Panc1 (cell line): ENCODE measurements around the gene ARPC1B.

ENCODE experiments used
- CTCF ChIP-seq: fragments of 450-650 bp; IDR thresholded peaks from 2 replicates; pipeline ENCODE4 v1.5.1; 2017; ENCODE audit warnings: mild to moderate bottlenecking
- POLR2AphosphoS5 ChIP-seq: IDR thresholded peaks from 2 replicates; pipeline ENCODE4 v1.6.1; 2012; ENCODE audit warnings: mild to moderate bottlenecking, low read depth, low read length, moderate library complexity
- REST ChIP-seq, 2 experiments: IDR thresholded peaks; 2 replicates each; pipeline ENCODE4 v1.6.1; 2011 to 2012; ENCODE audit warnings: low read depth in 2 of 2, control low read depth in 1 of 2, low read length in 1 of 2, mild to moderate bottlenecking in 1 of 2, moderate library complexity in 1 of 2; ENCODE audit not compliant: insufficient read depth in 1 of 2
- SIN3A ChIP-seq: IDR thresholded peaks from 2 replicates; pipeline ENCODE4 v1.6.1; 2012; ENCODE audit warnings: low read depth, mild to moderate bottlenecking, low read length, moderate library complexity, borderline replicate concordance; ENCODE audit not compliant: insufficient read depth
- TCF7L2 ChIP-seq: IDR thresholded peaks from 2 replicates; pipeline ENCODE4 v1.6.1; 2011; ENCODE audit warnings: mild to moderate bottlenecking, low read depth, low read length, inconsistent platforms

- TF ChIP-seq CTCF (no peak), SIN3A (no peak), POLR2AphosphoS5 (no peak), TCF7L2 (no peak), REST (IDR thresholded peaks at IDR 0.05; ENCODE audit: insufficient read depth in 1 of 2, low read depth in 2 of 2, low read length in 1 of 2) (no peak)
Measured at GRCh38 chr7:99440195-99440594, 65.7 kb downstream of the ARPC1B start.
